IMR-90 (cell line): ENCODE data around the gene TMEM117. TPM values are rescaled to one million over a fixed set of nuclear protein-coding genes. Genes with fewer than 3 reads are reported as not detected.

Experiments
- ATAC-seq: fragments of 200-7000 bp; cut with Tn5 transposase; 2 replicates; pipeline ENCODE4 v1.9.1; 2020; ENCODE audit warnings: low read depth, mild to moderate bottlenecking, moderate library complexity
- BruUV-seq: library from RNA; stranded (reverse); fragments of 400-500 nt; replicated peaks from 2 replicates; lab custom pipeline; 2021; lab: Mats Ljungman, UMichigan
- CTCF ChIA-PET: fragments of 300-600 bp; formaldehyde crosslinking; extraction: SDS; loops from one replicate; lab custom pipeline; 2021; ENCODE audit warnings: antibody characterized with exemption; lab: Yijun Ruan, JAX
- POLR2A ChIA-PET: fragments of 300-600 bp; sonication (Branson Sonifier 250); formaldehyde crosslinking; loops from one replicate; lab custom pipeline; 2022; ENCODE audit warnings: antibody characterized with exemption; ENCODE audit not compliant: unreplicated experiment; lab: Charles Lee
- DNase-seq: peaks from one replicate; pipeline ENCODE4 v3.0.0; 2013
- H2AFZ ChIP-seq: replicated peaks from 2 replicates; pipeline ENCODE3; 2013; ENCODE audit warnings: low read length, mild to moderate bottlenecking; ENCODE audit not compliant: poor library complexity
- H2AK5ac ChIP-seq: 2 replicates; pipeline ENCODE4 v1.6.1; 2013; ENCODE audit warnings: low read depth, low read length, inconsistent platforms
- H2AK9ac ChIP-seq: replicated peaks from 2 replicates; pipeline ENCODE3; 2013; ENCODE audit warnings: mild to moderate bottlenecking, low read depth, low read length, moderate library complexity; ENCODE audit not compliant: poor library complexity
- H2BK120ac ChIP-seq: 2 replicates; pipeline ENCODE4 v1.6.1; 2013; ENCODE audit warnings: low read depth, low read length, inconsistent platforms
- H2BK15ac ChIP-seq: 3 replicates; pipeline ENCODE4 v1.6.1; 2013; ENCODE audit warnings: low read depth, low read length, inconsistent platforms
- H2BK20ac ChIP-seq: 2 replicates; pipeline ENCODE4 v1.6.1; 2013; ENCODE audit warnings: low read depth, mild to moderate bottlenecking, inconsistent platforms, low read length, moderate library complexity
- H2BK5ac ChIP-seq: 2 replicates; pipeline ENCODE4 v1.6.1; 2013; ENCODE audit warnings: mild to moderate bottlenecking, low read depth, low read length, inconsistent platforms; ENCODE audit not compliant: poor library complexity, severe bottlenecking
- H3K14ac ChIP-seq: replicated peaks from 2 replicates; pipeline ENCODE4 v1.6.1; 2013; ENCODE audit warnings: low read depth, low read length, inconsistent platforms
- H3K18ac ChIP-seq: 2 replicates; pipeline ENCODE4 v1.6.1; 2013; ENCODE audit warnings: low read depth, low read length, control low read depth
- H3K23ac ChIP-seq: 2 replicates; pipeline ENCODE4 v1.6.1; 2013; ENCODE audit warnings: low read depth, low read length, inconsistent platforms
- H3K27ac ChIP-seq: 2 replicates; pipeline ENCODE4 v1.5.1; 2013; ENCODE audit warnings: mild to moderate bottlenecking, control low read depth, low read length; ENCODE audit not compliant: insufficient read depth
- H3K27me3 ChIP-seq: 2 replicates; pipeline ENCODE4 v1.6.1; 2013; ENCODE audit warnings: low read length; ENCODE audit not compliant: control insufficient read depth, insufficient read depth
- H3K36me3 ChIP-seq: 2 replicates; pipeline ENCODE4 v1.6.1; 2013; ENCODE audit warnings: low read length, mixed read lengths; ENCODE audit not compliant: control insufficient read depth, insufficient read depth
- H3K4ac ChIP-seq: 2 replicates; pipeline ENCODE4 v1.6.1; 2013; ENCODE audit warnings: low read depth, low read length, inconsistent platforms
- H3K4me1 ChIP-seq: 2 replicates; pipeline ENCODE4 v1.6.1; 2013; ENCODE audit warnings: low read length, mixed read lengths; ENCODE audit not compliant: control insufficient read depth, insufficient read depth
- H3K4me2 ChIP-seq: 2 replicates; pipeline ENCODE4 v1.6.1; 2013; ENCODE audit warnings: low read depth, mild to moderate bottlenecking, control low read depth, low read length, moderate library complexity
- H3K4me3 ChIP-seq: 2 replicates; pipeline ENCODE4 v1.5.1; 2013; ENCODE audit warnings: low read depth, mild to moderate bottlenecking, control low read depth, low read length, moderate library complexity; ENCODE audit not compliant: insufficient read depth
- H3K56ac ChIP-seq: 2 replicates; pipeline ENCODE4 v1.6.1; 2013; ENCODE audit warnings: low read length, inconsistent platforms; ENCODE audit not compliant: insufficient read depth; ENCODE audit errors: extremely low read depth
- H3K79me1 ChIP-seq, 2 experiments: 2 replicates each; pipeline ENCODE4 v1.6.1; 2013; ENCODE audit warnings: low read length in 2 of 2, inconsistent platforms in 1 of 2, low read depth in 1 of 2
- H3K9ac ChIP-seq: 2 replicates; pipeline ENCODE4 v1.6.1; 2013; ENCODE audit warnings: low read depth, low read length, control low read depth
- H3K9me1 ChIP-seq: 2 replicates; pipeline ENCODE4 v1.6.1; 2013; ENCODE audit warnings: low read length, inconsistent platforms; ENCODE audit not compliant: insufficient read depth
- H3K9me3 ChIP-seq: 2 replicates; pipeline ENCODE4 v1.6.1; 2013; ENCODE audit warnings: low read length; ENCODE audit not compliant: control insufficient read depth, insufficient read depth
- H4K20me1 ChIP-seq: 2 replicates; pipeline ENCODE4 v1.6.1; 2013; ENCODE audit warnings: low read length, inconsistent platforms; ENCODE audit not compliant: insufficient read depth
- H4K5ac ChIP-seq: 2 replicates; pipeline ENCODE4 v1.6.1; 2013; ENCODE audit warnings: mild to moderate bottlenecking, low read depth, low read length, control low read depth
- H4K8ac ChIP-seq, 2 experiments: 2 replicates each; pipeline ENCODE4 v1.6.1; 2013; ENCODE audit warnings: low read depth in 2 of 2, low read length in 2 of 2, control low read depth in 1 of 2, inconsistent platforms in 1 of 2
- H4K91ac ChIP-seq: 2 replicates; pipeline ENCODE4 v1.6.1; 2013; ENCODE audit warnings: low read depth, low read length, inconsistent platforms; ENCODE audit not compliant: insufficient read depth
- BHLHE40 ChIP-seq: fragments of 150-350 bp; IDR thresholded peaks from 2 replicates; pipeline ENCODE4 v1.6.1; 2016; ENCODE audit warnings: mild to moderate bottlenecking, low read depth, low read length
- CEBPB ChIP-seq: IDR thresholded peaks from 2 replicates; pipeline ENCODE4 v1.6.1; 2012; ENCODE audit warnings: low read depth, low read length, improper control_type of control experiment
- CHD1 ChIP-seq: IDR thresholded peaks from 2 replicates; pipeline ENCODE4 v1.6.1; 2012; ENCODE audit warnings: low read depth, low read length, improper control_type of control experiment
- FOS ChIP-seq: fragments of 150-350 bp; IDR thresholded peaks from 2 replicates; pipeline ENCODE4 v1.6.1; 2016; ENCODE audit warnings: low read depth, low read length
- MAFK ChIP-seq: IDR thresholded peaks from 2 replicates; pipeline ENCODE4 v1.6.1; 2012; ENCODE audit warnings: low read depth, low read length, improper control_type of control experiment
- MAZ ChIP-seq: IDR thresholded peaks from 2 replicates; pipeline ENCODE4 v1.6.1; 2012; ENCODE audit warnings: low read depth, mild to moderate bottlenecking, low read length, improper control_type of control experiment, moderate library complexity, borderline replicate concordance
- MXI1 ChIP-seq: IDR thresholded peaks from 2 replicates; pipeline ENCODE4 v1.6.1; 2012; ENCODE audit warnings: low read depth, mild to moderate bottlenecking, low read length, moderate library complexity, borderline replicate concordance
- NFE2L2 ChIP-seq: fragments of 150-350 bp; IDR thresholded peaks from 2 replicates; pipeline ENCODE4 v1.6.1; 2016; ENCODE audit warnings: low read depth, mild to moderate bottlenecking, low read length
- POLR2A ChIP-seq: IDR thresholded peaks from 2 replicates; pipeline ENCODE4 v1.6.1; 2012; ENCODE audit warnings: mild to moderate bottlenecking, low read depth, low read length
- RAD21 ChIP-seq: IDR thresholded peaks from 2 replicates; pipeline ENCODE4 v1.6.1; 2012; ENCODE audit warnings: low read length, improper control_type of control experiment
- RCOR1 ChIP-seq: IDR thresholded peaks from 2 replicates; pipeline ENCODE4 v1.6.1; 2012; ENCODE audit warnings: mild to moderate bottlenecking, low read length, improper control_type of control experiment; ENCODE audit not compliant: insufficient replicate concordance
- RFX5 ChIP-seq: IDR thresholded peaks from 2 replicates; pipeline ENCODE4 v1.8.0; 2012; ENCODE audit warnings: low read depth, mild to moderate bottlenecking, low read length, moderate library complexity
- SMC3 ChIP-seq: fragments of 150-350 bp; IDR thresholded peaks from 2 replicates; pipeline ENCODE4 v1.6.1; 2016; ENCODE audit warnings: low read depth, mild to moderate bottlenecking, antibody characterized with exemption, low read length, moderate library complexity
- WGBS, 2 experiments: methylation state at CpG; one replicate each; pipeline versions ENCODE4 v1.1.5 to v1.1.7; 2013; ENCODE audit warnings: missing lambda C conversion rate in 2 of 2; ENCODE audit not compliant: insufficient read length in 1 of 2; ENCODE audit errors: extremely low coverage in 2 of 2; 5-methylcytosine and 5-hydroxymethylcytosine counted together
- dilution Hi-C: fragments of 300-500 bp; cut with HindIII; formaldehyde crosslinking; loops from one replicate; pipeline ENCODE4 v1.14.3; 2018; ENCODE audit warnings: low sequenced_read_pairs; ENCODE audit not compliant: unreplicated experiment
- in situ Hi-C: fragments of 300-500 bp; cut with MboI; formaldehyde crosslinking; loops from 3 replicates; pipeline ENCODE4 v1.14.3; 2019; ENCODE audit warnings: low sequenced_read_pairs, inconsistent platforms, mixed read lengths
- intact Hi-C: fragments of 100-400 bp; cut with micrococcal nuclease; formaldehyde crosslinking; loops from 2 replicates; pipeline ENCODE4 v1.10.0; 2022
- polyA plus RNA-seq, 3 experiments: library from polyadenylated mRNA; depleted of rRNA; stranded (reverse); fragments of >200 nt; gene quantifications; 2 replicates each; pipeline ENCODE4 v1.2.3, GENCODE V29; 2012; ENCODE audit warnings: low replicate concordance in 1 of 3
- total RNA-seq: library from RNA; depleted of rRNA; stranded (reverse); fragments of >200 nt; gene quantifications from 2 replicates; pipeline ENCODE4 v1.2.3, GENCODE V29; 2012
- TF ChIP-seq, protein P1 (sequence below): conservative IDR thresholded peaks from 2 replicates; pipeline ENCODE4 v1.5.1; 2012; ENCODE audit warnings: mild to moderate bottlenecking, low read depth, low read length, improper control_type of control experiment
- TF ChIP-seq, protein P2 (sequence below): fragments of 150-350 bp; IDR thresholded peaks from 2 replicates; pipeline ENCODE4 v1.6.1; 2016; ENCODE audit warnings: low read depth, mild to moderate bottlenecking, low read length, moderate library complexity, borderline replicate concordance
- TF ChIP-seq, protein P3 (sequence below): fragments of 150-350 bp; IDR thresholded peaks from 2 replicates; pipeline ENCODE4 v1.6.1; 2017; ENCODE audit warnings: mild to moderate bottlenecking, antibody characterized with exemption, low read length, low read depth

TMEM117 gene
- total and polyA plus RNA-seq, 2 of the 4 experiments (the other 2 are of a cell fraction) = 8.7 to 21.0 TPM

DNA sequence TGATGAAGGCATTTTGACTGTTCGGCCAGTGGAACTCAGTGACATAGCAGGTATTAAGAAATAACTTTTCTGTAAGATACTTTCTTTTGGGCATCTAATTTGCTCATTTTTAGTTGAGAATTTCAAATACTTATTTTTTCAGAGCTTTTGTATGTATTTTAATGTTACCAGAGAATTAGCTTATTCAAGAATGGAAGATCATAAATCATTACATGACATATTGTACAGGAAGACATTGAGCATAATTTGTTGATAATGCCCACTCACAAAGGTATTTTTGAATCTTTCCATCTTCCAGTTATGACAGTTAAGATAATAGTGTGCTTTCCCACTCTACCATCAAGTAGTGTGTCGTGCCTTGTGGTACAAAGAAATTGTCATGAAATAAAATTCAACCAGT lies 36.5 kb downstream of the TMEM117 start:
- POLR2A ChIA-PET = interaction anchor here (0.6 kb wide), 1 partner anchor 118 kb away, joined by 3 read pairs; no protein-coding TSS in a partner anchor
- no peak for TF ChIP-seq RFX5
- TF ChIP-seq, protein P1, sequence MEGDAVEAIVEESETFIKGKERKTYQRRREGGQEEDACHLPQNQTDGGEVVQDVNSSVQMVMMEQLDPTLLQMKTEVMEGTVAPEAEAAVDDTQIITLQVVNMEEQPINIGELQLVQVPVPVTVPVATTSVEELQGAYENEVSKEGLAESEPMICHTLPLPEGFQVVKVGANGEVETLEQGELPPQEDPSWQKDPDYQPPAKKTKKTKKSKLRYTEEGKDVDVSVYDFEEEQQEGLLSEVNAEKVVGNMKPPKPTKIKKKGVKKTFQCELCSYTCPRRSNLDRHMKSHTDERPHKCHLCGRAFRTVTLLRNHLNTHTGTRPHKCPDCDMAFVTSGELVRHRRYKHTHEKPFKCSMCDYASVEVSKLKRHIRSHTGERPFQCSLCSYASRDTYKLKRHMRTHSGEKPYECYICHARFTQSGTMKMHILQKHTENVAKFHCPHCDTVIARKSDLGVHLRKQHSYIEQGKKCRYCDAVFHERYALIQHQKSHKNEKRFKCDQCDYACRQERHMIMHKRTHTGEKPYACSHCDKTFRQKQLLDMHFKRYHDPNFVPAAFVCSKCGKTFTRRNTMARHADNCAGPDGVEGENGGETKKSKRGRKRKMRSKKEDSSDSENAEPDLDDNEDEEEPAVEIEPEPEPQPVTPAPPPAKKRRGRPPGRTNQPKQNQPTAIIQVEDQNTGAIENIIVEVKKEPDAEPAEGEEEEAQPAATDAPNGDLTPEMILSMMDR = no peak
- TF ChIP-seq MAFK = no peak
- TF ChIP-seq CHD1 = no peak
- no peak for TF ChIP-seq SMC3
- no peak for TF ChIP-seq FOS
- no peak for TF ChIP-seq RAD21
- TF ChIP-seq NFE2L2 = no peak
- no peak for TF ChIP-seq CEBPB
- TF ChIP-seq BHLHE40 = no peak
- no peak for TF ChIP-seq RCOR1
- TF ChIP-seq MXI1 = no peak
- no peak for TF ChIP-seq MAZ
- TF ChIP-seq, protein P2, sequence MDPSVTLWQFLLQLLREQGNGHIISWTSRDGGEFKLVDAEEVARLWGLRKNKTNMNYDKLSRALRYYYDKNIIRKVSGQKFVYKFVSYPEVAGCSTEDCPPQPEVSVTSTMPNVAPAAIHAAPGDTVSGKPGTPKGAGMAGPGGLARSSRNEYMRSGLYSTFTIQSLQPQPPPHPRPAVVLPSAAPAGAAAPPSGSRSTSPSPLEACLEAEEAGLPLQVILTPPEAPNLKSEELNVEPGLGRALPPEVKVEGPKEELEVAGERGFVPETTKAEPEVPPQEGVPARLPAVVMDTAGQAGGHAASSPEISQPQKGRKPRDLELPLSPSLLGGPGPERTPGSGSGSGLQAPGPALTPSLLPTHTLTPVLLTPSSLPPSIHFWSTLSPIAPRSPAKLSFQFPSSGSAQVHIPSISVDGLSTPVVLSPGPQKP = no peak
- no peak for TF ChIP-seq POLR2A
- TF ChIP-seq, protein P3, sequence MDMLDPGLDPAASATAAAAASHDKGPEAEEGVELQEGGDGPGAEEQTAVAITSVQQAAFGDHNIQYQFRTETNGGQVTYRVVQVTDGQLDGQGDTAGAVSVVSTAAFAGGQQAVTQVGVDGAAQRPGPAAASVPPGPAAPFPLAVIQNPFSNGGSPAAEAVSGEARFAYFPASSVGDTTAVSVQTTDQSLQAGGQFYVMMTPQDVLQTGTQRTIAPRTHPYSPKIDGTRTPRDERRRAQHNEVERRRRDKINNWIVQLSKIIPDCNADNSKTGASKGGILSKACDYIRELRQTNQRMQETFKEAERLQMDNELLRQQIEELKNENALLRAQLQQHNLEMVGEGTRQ = no peak
- Histone ChIP-seq H2BK15ac (no peak overlapping the region), H4K20me1 (no peaks in the 10 kb centered on the region), H3K18ac (no peak overlapping the region), H2BK5ac (no peak overlapping the region), H3K9ac (no peak overlapping the region), H3K9me1 (no peaks in the 10 kb centered on the region), H3K4me1 (no peaks in the 10 kb centered on the region), H3K56ac (no peak overlapping the region), H3K27ac (no peak overlapping the region), H2BK120ac (no peak overlapping the region), H4K5ac (no peak overlapping the region), H3K27me3 (no peaks in the 10 kb centered on the region), H4K8ac (no peak overlapping the region), H3K14ac (no peak overlapping the region), H2AK5ac (no peak overlapping the region), H2BK20ac (no peak overlapping the region), H3K23ac (no peak overlapping the region), H3K36me3 (no peaks in the 10 kb centered on the region), H3K9me3 (no peaks in the 10 kb centered on the region), H3K4ac (no peak overlapping the region), H3K4me2 (no peak overlapping the region), H3K79me1 (no peaks in the 10 kb centered on the region; a peak in 1 of 4 replicates), H2AK9ac (no peak overlapping the region), H3K4me3 (no peak overlapping the region), H2AFZ (no peak overlapping the region), H4K91ac (no peak overlapping the region)
- no TSS peak for BruUV-seq
- no peak for ATAC-seq
- dilution Hi-C loops = no loop called here
- DNase-seq = no peak
- in situ Hi-C loops = no loop called here
- intact Hi-C loops = no loop called here
- WGBS, 2 experiments = no CpG with 5 or more reads among the region's 2 CpGs
- CTCF ChIA-PET = interaction anchor here (1.5 kb wide), 1 partner anchor 10 kb away, joined by 4 read pairs; no protein-coding TSS in a partner anchor
